Liver (tissue), 9 donors: ENCODE measurements around the gene SOX11. TPM values are rescaled to one million over a fixed set of nuclear protein-coding genes. Genes with fewer than 3 reads are reported as not detected.

Experiments used
- DNase-seq: peaks from one replicate; pipeline ENCODE4 v3.0.0-alpha.2; 2017; ENCODE audit warnings: low spot score
- H3K27ac ChIP-seq, 2 donors: one replicate each; pipeline ENCODE4 v1.7.0; 2013; ENCODE audit warnings: inconsistent platforms in 2 of 2, low read length in 2 of 2, control low read depth in 1 of 2, low read depth in 1 of 2, mild to moderate bottlenecking in 1 of 2
- H3K27me3 ChIP-seq, 4 donors: one replicate each; pipeline versions ENCODE4 v1.6.1 to v1.7.0; 2013; ENCODE audit warnings: low read length in 3 of 4, inconsistent platforms in 1 of 4, mild to moderate bottlenecking in 1 of 4, moderate library complexity in 1 of 4; ENCODE audit not compliant: control insufficient read depth in 4 of 4, insufficient read depth in 4 of 4
- H3K36me3 ChIP-seq, 4 donors: one replicate each; pipeline versions ENCODE4 v1.6.1 to v1.7.0; 2013; ENCODE audit warnings: low read length in 3 of 4, mild to moderate bottlenecking in 3 of 4, low read depth in 1 of 4, moderate library complexity in 1 of 4; ENCODE audit not compliant: control insufficient read depth in 4 of 4, insufficient read depth in 3 of 4
- H3K4me1 ChIP-seq, 4 donors: one replicate each; pipeline versions ENCODE4 v1.6.1 to v1.7.0; 2013; ENCODE audit warnings: low read length in 3 of 4, mild to moderate bottlenecking in 3 of 4, moderate library complexity in 1 of 4; ENCODE audit not compliant: control insufficient read depth in 4 of 4, insufficient read depth in 4 of 4
- H3K4me3 ChIP-seq, 3 donors: one replicate each; pipeline versions ENCODE4 v1.6.1 to v1.7.0; 2013; ENCODE audit warnings: low read length in 3 of 3, control low read depth in 1 of 3, low read depth in 1 of 3, mild to moderate bottlenecking in 1 of 3
- H3K9ac ChIP-seq, 2 donors: one replicate each; pipeline ENCODE4 v1.7.0; 2013; ENCODE audit warnings: low read length in 2 of 2, mild to moderate bottlenecking in 2 of 2, moderate library complexity in 2 of 2, control low read depth in 1 of 2, low read depth in 1 of 2
- H3K9me3 ChIP-seq, 4 donors: one replicate each; pipeline versions ENCODE4 v1.6.1 to v1.7.0; 2013; ENCODE audit warnings: low read length in 3 of 4; ENCODE audit not compliant: control insufficient read depth in 4 of 4
- CTCF ChIP-seq: fragments of 150-350 bp; IDR thresholded peaks from 2 replicates; pipeline ENCODE4 v1.5.1; 2017; ENCODE audit warnings: improper control_type of control experiment, low read depth, low read length; ENCODE audit not compliant: missing input control
- EGR1 ChIP-seq, 2 donors: IDR thresholded peaks; 2 replicates each; pipeline ENCODE4 v1.6.1; 2016 to 2018; ENCODE audit warnings: antibody characterized with exemption in 2 of 2, low read depth in 2 of 2
- FOXA1 ChIP-seq: IDR thresholded peaks from 2 replicates; pipeline ENCODE4 v1.6.1; 2016; ENCODE audit warnings: antibody characterized with exemption
- FOXA2 ChIP-seq: IDR thresholded peaks from 2 replicates; pipeline ENCODE4 v1.6.1; 2016; ENCODE audit warnings: antibody characterized with exemption
- JUND ChIP-seq, 2 donors: IDR thresholded peaks; 2 replicates each; pipeline ENCODE4 v1.6.1; 2016; ENCODE audit warnings: antibody characterized with exemption in 2 of 2
- REST ChIP-seq: IDR thresholded peaks from 2 replicates; pipeline ENCODE4 v1.6.1; 2016; ENCODE audit warnings: antibody characterized with exemption, mild to moderate bottlenecking
- RXRA ChIP-seq, 2 donors: IDR thresholded peaks; 2 replicates each; pipeline ENCODE4 v1.6.1; 2017 to 2018; ENCODE audit warnings: antibody characterized with exemption in 2 of 2, mild to moderate bottlenecking in 1 of 2
- SP1 ChIP-seq: IDR thresholded peaks from 2 replicates; pipeline ENCODE4 v1.6.1; 2018; ENCODE audit warnings: antibody characterized with exemption, mild to moderate bottlenecking
- TAF1 ChIP-seq: conservative IDR thresholded peaks from 2 replicates; pipeline ENCODE4 v1.6.1; 2016; ENCODE audit warnings: antibody characterized with exemption, mild to moderate bottlenecking
- YY1 ChIP-seq: IDR thresholded peaks from 2 replicates; pipeline ENCODE4 v1.6.1; 2016; ENCODE audit warnings: antibody characterized with exemption, mild to moderate bottlenecking
- WGBS: extraction: QIAGEN DNeasy Blood & Tissue Kit; methylation state at CpG from one replicate; pipeline ENCODE4 v1.1.7; 2013; 5-methylcytosine and 5-hydroxymethylcytosine counted together
- polyA plus RNA-seq, 2 donors: library from polyadenylated mRNA; stranded (reverse) in 1 of 2; unstranded in 1 of 2; fragments of 200-250 nt in 1 of 2; fragments of >200 nt in 1 of 2; fragmentation: Nextera tagmentation in 1 of 2; extraction: Ambion mirVana in 1 of 2; gene quantifications; one replicate each; pipeline versions ENCODE4 v1.2.1 to v1.2.3, GENCODE V29; 2013 to 2015
- total RNA-seq, 2 donors: library from RNA; depleted of rRNA; stranded (reverse); fragments of >200 nt; gene quantifications; one replicate each; pipeline ENCODE4 v1.2.3, GENCODE V29; 2014
- donor health status: healthy.
- donor health status: healthy.
- donor health status: healthy.
- donor health status: healthy.
- donor health status: healthy.

Gene SOX11
- total and polyA plus RNA-seq, 4 donors: 0.09 TPM; not detected in 3

- TF ChIP-seq REST (no peak), JUND (IDR thresholded peaks at IDR 0.05) (no peak)
Observed at GRCh38 chr2:5725072-5725471, 32.9 kb downstream of the SOX11 start (continued).

DNA sequence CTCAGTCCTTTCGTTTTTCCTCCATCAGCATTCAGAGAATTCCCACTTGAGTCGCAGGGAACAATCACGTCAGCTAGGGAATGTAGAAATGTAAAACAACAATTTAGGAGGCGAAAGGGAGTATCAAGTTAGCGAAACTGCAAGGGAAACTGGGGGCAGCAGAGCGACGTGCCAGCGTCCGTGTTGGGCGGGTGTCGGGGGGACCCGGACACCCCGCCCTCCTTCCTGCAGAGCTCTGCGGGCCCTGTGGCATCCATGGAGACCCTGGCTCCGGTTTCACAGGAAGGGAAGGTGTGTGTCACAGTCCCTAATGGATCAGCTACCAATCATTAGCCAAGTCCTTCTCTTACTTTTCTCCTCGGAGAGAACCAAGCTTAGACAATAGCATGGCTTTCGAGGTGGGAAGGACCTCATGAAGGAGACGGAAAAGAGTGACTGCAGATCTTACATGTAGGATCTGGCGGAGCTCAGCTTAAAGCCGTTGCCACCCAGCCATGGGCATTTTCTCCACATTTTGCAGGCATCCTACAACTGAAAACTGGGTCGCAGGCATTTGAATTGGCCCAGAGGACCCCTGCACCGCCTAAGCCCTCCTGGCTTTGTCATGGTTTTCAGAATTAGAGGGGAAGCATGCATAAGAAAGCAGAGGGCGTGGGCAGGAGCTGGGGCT, 33.7 kb downstream of the SOX11 start:
- no peak overlapping the region for H3K9ac ChIP-seq
- no peak for TF ChIP-seq TAF1
- TF ChIP-seq JUND (IDR thresholded peaks at IDR 0.05): no peak
- no peak for TF ChIP-seq RXRA (IDR thresholded peaks at IDR 0.05)
- WGBS: 20% methylated on average over 23 of the region's 23 CpGs
- no peak for DNase-seq
- H3K36me3 ChIP-seq: no peaks in the 10 kb centered on the region
- no peak overlapping the region for H3K27ac ChIP-seq
- H3K27me3 ChIP-seq: peaks cover 0 to 7% (median 1%) of the 10 kb centered on the region in 4 donors
- peaks cover 0 to 4% (median 0%) of the 10 kb centered on the region in 4 donors for H3K9me3 ChIP-seq
- H3K4me1 ChIP-seq: no peaks in the 10 kb centered on the region
- H3K4me3 ChIP-seq: no peak overlapping the region

DNA sequence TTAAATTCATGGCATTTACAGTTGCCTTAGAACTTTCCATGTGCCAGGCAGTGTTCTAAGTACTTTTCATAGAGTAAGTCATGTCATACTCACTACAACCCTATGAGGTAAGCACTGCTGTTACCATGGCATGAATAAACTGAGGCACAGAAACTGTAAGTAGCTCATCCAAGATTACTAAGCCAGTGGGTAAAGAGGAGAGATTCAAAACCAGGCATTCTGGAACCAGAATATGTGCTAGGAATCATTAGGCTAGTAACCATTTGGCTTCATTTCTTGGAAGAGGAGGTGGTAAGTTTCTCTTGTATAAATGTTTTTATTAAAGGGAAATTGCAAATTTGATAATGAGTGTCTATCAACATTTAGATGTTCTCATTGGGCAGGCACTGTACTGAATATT, 35.1 kb downstream of the SOX11 start:
- H3K27ac ChIP-seq: no peak overlapping the region
- peaks cover 0 to 10% (median 1%) of the 10 kb centered on the region in 4 donors for H3K27me3 ChIP-seq
- H3K4me1 ChIP-seq: no peaks in the 10 kb centered on the region
- no peak overlapping the region for H3K4me3 ChIP-seq
- TF ChIP-seq YY1 (no peak), SP1 (no peak), FOXA1 (no peak), EGR1 (IDR thresholded peaks at IDR 0.05; ENCODE audit: low read depth in 2 of 2) (no peak), JUND (IDR thresholded peaks at IDR 0.05) (no peak), REST (no peak), TAF1 (no peak), CTCF (no peak), FOXA2 (no peak)
- DNase-seq: no peak
- peaks cover 0 to under 1% (median 0%) of the 10 kb centered on the region in 4 donors for H3K9me3 ChIP-seq
- H3K36me3 ChIP-seq: no peaks in the 10 kb centered on the region
- H3K9ac ChIP-seq: no peak overlapping the region
